ENCODE data around the gene GRPEL1.

DNA sequence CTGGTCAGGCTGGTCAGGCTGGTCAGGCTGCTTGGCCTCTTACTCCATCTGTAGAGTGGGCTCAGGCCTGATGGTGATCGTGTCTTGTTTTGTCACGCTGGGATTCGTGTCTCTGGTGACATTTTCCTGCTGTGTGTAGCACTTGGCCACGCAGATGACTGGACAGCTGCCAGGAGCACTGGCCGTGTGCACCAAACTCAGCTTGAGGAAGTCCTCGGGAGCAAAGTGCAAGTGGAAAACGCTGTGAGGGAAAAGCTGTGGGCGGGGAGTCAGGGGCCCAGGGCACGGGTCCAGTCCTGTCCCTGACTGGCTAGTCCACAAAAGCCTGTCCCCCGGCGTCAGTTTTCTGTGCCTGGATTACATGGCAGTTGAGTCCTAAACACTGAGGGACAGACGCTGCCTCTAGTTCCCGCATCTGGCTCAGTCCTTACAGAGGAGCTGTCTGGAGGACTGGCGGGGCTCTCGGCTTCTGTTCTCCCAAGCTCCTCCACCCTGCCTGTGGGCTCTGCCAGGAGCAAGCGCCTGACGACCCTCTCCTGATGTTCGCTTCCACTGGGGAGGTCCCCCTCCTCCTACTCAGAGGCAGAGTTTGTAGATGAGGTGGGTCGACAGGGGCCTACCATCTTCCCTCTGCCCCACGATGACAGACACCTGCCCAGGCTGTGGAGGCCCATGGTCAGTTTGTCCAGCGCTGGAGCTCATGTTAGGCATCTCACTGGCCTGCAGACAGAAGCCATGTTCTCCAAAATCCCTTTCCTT is 35.9 kb upstream of the GRPEL1 start:
- no peak for TF ChIP-seq EZH2phosphoT487 (IDR thresholded peaks at IDR 0.05; ENCODE audit: unreplicated experiment)
- TF ChIP-seq, protein P1, sequence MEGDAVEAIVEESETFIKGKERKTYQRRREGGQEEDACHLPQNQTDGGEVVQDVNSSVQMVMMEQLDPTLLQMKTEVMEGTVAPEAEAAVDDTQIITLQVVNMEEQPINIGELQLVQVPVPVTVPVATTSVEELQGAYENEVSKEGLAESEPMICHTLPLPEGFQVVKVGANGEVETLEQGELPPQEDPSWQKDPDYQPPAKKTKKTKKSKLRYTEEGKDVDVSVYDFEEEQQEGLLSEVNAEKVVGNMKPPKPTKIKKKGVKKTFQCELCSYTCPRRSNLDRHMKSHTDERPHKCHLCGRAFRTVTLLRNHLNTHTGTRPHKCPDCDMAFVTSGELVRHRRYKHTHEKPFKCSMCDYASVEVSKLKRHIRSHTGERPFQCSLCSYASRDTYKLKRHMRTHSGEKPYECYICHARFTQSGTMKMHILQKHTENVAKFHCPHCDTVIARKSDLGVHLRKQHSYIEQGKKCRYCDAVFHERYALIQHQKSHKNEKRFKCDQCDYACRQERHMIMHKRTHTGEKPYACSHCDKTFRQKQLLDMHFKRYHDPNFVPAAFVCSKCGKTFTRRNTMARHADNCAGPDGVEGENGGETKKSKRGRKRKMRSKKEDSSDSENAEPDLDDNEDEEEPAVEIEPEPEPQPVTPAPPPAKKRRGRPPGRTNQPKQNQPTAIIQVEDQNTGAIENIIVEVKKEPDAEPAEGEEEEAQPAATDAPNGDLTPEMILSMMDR (conservative IDR thresholded peaks at IDR 0.05; ENCODE audit: low read depth in 2 of 2): no peak
- no peak for TF ChIP-seq ZNF114 (CRISPR knock-in tag; IDR thresholded peaks at IDR 0.05)
- TF ChIP-seq, protein P2, sequence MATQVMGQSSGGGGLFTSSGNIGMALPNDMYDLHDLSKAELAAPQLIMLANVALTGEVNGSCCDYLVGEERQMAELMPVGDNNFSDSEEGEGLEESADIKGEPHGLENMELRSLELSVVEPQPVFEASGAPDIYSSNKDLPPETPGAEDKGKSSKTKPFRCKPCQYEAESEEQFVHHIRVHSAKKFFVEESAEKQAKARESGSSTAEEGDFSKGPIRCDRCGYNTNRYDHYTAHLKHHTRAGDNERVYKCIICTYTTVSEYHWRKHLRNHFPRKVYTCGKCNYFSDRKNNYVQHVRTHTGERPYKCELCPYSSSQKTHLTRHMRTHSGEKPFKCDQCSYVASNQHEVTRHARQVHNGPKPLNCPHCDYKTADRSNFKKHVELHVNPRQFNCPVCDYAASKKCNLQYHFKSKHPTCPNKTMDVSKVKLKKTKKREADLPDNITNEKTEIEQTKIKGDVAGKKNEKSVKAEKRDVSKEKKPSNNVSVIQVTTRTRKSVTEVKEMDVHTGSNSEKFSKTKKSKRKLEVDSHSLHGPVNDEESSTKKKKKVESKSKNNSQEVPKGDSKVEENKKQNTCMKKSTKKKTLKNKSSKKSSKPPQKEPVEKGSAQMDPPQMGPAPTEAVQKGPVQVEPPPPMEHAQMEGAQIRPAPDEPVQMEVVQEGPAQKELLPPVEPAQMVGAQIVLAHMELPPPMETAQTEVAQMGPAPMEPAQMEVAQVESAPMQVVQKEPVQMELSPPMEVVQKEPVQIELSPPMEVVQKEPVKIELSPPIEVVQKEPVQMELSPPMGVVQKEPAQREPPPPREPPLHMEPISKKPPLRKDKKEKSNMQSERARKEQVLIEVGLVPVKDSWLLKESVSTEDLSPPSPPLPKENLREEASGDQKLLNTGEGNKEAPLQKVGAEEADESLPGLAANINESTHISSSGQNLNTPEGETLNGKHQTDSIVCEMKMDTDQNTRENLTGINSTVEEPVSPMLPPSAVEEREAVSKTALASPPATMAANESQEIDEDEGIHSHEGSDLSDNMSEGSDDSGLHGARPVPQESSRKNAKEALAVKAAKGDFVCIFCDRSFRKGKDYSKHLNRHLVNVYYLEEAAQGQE (IDR thresholded peaks at IDR 0.05; ENCODE audit: unreplicated experiment): no peak
- TF ChIP-seq POLR2AphosphoS5 (IDR thresholded peaks at IDR 0.05; ENCODE audit: low read depth): no peak
- TF ChIP-seq, protein P3, sequence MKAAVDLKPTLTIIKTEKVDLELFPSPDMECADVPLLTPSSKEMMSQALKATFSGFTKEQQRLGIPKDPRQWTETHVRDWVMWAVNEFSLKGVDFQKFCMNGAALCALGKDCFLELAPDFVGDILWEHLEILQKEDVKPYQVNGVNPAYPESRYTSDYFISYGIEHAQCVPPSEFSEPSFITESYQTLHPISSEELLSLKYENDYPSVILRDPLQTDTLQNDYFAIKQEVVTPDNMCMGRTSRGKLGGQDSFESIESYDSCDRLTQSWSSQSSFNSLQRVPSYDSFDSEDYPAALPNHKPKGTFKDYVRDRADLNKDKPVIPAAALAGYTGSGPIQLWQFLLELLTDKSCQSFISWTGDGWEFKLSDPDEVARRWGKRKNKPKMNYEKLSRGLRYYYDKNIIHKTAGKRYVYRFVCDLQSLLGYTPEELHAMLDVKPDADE (IDR thresholded peaks at IDR 0.05): no peak
- TF ChIP-seq CREB1 (CRISPR knock-in tag; IDR thresholded peaks at IDR 0.05; ENCODE audit: low read depth): no peak
- TF ChIP-seq EZH2 (IDR thresholded peaks at IDR 0.05; ENCODE audit: low read depth, unreplicated experiment): no peak
- TF ChIP-seq JUNB (IDR thresholded peaks at IDR 0.05; ENCODE audit: unreplicated experiment): no peak
